ENCODE measurements around the gene DIPK1C.

- TF ChIP-seq CTCF (conservative IDR thresholded peaks at IDR 0.05; ENCODE audit: low read length), result no peak
- TF ChIP-seq EZH2phosphoT487 (IDR thresholded peaks at IDR 0.05; ENCODE audit: borderline replicate concordance), result no peak
Observed at GRCh38 chr18:74429096-74429495, 28.0 kb downstream of the DIPK1C start.
